EH (cell line): Measurements from ENCODE around the gene SPNS2.

ENCODE experiments used
- DNase-seq: peaks from one replicate; pipeline ENCODE4 v3.0.0-alpha.2; 2015; ENCODE audit warnings: low read depth

The SPNS2 gene

DNA sequence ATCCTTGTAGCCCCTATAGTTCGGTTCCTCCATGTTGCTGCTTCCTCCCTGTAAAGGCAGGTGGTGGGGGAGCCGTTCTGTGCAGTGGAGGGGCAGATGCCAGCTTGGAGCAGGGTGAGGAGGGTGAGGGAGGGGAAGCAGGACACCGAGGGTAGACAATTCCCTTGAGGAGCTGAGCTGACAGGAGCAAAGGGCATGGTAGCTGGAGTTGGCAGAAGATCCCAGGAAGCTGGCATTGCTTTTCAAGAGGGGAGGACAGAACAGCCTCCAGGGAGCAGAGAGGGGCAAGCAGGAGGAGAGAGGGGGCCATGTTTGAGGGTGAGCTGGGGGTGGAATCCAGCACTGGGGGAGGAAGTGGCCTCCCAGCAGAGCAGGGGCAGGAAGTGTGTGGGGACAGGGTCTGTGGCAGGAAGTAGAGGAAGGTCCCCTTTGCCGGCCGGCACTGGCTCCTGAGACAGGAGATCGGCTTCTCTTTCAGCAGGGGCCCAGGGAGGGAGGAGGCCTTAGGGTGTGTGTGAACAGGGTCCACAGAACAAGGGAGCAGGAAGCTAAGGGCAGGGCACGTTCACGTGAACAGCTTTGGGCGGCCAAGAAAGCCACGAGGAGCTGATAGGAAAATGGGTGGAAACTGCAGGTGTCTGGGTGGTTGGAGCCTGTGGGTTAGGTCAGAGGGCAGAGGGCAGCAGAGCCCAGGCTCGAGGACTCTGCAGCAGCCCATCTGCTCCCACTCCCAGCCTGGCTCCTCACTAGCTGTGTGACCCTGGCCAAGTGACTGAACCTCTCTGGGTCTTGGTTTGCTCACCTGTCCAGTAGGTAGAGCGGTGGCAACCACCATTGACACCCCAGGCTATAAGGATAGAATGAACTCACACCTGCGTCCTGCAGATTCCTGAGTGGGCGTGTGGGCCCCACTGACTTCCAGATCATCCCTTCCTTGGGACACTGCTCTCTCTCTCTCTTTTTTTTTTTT, 17.5 kb upstream of the SPNS2 start:
- no peak for DNase-seq

DNA sequence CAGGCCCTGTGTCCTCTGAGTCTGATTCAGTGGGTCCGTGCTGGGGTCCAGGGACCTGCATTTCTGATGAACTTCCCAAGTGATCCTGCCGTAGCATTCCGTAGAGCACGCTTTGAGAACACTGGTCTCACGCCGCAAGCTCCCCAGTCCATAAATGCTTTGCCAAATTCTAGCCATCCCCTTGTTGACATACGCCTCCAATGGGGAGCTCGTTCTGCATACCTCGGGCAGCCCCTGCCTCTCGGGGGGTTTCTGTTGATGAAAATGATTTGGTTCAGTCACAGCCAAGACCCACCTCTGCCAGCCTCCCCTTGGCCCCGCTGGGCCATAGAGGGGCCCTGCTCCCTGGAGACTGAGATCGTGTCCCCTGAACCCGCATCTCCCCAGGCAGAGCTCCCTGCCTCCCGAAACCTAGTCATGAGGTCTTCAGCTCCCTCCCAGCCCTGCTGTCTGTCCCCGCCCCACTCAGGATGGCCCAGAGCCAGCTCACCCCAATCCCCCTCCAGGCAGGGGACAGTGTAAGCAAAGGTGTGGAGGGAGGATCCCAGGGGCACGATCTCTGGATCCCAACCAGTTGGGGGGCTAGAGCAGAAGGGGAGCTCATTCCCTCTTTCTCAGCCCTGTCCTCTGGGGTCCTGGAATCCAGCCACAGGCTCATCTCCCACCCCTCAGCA, 16.2 kb upstream of the SPNS2 start:
- no peak for DNase-seq

- DNase-seq: no peak
These were observed 15.5 kb upstream of the SPNS2 start for GRCh38 chr17:4483012-4483840.

DNA sequence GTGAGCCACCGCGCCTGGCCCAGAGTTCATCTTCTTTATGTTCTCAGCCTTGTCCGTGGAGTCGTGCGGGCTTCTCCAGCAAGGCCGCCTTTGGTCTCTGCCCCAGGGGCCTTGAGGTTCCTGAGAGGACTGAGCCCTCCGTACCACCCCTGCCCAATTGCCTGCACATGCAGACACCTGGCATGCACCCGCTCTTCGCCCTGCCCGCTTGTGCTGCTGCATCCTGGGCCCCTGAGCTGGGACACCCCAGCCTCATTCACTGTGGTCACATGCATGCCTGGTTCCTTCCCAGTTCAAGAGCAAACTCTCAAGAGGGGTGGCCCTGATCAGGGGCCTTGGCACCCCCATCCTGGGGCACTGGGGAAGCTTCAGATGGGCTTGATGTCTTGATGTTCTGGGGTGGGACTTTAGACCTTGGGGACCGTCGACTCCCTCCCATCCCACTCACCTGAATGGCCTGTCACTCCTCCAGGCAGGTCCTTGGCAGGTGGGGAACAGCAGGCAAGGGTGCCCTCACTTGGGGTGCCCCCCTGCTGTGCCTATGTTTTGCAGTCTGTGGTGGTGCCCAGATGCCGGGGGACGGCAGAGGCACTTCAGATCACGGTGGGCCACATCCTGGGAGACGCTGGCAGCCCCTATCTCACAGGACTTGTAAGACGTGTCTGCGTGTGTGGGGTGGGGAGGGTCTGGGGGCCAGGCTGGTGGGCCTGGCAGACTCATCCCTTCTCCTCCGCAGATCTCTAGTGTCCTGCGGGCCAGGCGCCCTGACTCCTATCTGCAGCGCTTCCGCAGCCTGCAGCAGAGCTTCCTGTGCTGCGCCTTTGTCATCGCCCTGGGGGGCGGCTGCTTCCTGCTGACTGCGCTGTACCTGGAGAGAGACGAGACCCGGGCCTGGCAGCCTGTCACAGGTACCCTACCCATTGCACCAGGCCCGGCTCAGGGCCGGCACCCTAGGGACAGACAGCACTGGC, 12.7 kb upstream of the SPNS2 start:
- DNase-seq: no peak

DNA sequence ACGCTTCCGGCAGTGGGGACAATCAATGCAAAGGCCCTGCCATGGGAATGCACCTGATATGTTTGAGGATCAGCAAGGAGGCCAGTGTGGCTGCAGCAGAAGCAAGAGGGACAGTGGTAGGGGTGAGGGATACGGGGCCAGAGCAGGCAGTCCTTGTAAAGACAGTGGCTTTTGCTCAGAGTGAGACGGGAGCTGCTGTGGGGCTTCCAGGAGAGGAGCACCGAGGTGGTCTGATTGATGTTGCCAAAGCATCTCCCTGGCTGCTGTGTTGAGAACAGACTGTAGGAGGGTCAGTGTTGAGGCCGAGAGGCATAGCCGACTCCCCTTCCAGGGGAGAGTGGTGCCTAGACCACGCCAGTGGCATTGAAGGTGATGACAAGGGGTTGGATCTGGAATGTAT, 11.4 kb upstream of the SPNS2 start:
- no peak for DNase-seq

DNA sequence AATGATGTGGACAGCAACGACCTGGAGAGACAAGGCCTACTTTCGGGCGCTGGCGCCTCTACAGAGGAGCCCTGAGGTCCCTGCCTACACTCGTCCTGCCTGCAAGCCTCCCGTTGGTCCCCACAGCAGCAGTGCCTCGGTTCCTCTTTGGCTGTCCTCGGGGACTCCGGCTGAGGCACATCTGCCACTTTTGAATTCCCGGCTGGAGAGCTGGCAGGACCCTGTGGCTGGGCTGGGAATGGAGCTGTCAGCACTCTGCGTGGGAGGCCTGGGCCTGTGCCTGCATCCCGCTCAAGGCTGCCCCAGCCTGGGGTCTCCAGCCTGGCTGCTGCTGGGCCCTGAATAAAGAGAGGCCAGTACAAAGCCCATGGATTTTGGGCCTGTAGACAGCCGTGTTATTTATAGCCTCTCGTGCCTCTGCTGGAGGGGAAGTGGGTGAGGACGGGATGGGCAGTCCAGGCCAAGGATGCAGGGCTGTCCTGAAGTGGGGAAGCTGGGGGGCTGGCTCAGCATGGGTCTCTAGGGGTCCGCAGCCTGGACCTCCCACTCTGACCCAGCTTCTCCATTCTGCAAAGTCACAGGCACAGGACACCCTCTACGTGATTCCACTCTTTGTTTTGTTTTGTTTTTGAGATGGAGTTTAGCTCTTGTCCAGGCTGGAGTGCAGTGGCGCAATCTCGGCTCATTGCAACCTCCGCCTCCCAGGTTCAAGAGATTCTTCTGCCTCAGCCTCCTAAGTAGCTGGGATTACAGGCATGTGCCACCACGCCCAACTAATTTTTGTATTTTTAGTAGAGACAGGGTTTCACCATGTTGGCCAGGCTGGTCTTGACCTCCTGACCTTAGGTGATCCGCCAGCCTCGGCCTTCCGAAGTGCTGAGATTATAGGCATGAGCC, 10.6 kb upstream of the SPNS2 start:
- DNase-seq: no peak

DNA sequence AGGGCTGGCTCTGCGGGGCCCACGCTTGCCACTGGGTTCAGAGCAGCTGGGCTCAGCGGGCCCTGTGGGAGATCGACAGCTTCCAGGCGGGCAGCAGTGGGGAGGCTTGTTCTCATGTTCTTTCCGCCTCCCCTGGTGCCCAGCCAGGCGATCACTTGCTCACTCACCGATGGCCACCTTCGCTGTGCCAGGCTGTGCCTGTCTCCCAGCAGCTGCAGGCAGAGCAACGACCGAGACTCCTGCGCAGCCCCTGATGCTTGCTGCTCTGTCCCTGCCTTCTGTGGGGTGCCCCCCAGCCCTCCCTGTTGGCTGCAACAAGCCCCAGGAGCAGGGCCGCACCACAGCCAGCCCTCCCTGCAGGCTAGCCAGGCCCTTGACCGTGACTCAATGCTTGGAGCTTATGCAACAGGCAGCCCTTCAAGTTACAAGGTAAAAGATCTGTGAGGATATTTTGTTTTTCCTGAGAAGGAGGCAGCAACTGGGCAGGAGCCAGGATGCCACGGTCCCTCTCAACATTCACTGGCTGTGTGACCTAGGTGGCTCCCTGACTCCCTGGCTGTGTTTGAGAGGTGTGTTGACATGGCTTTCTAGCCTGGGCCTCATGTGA, 9.6 kb upstream of the SPNS2 start:
- no peak for DNase-seq

GRCh38 chr17:4490109-4490591, 8.5 kb upstream of the SPNS2 start:
- DNase-seq: no peak

DNA sequence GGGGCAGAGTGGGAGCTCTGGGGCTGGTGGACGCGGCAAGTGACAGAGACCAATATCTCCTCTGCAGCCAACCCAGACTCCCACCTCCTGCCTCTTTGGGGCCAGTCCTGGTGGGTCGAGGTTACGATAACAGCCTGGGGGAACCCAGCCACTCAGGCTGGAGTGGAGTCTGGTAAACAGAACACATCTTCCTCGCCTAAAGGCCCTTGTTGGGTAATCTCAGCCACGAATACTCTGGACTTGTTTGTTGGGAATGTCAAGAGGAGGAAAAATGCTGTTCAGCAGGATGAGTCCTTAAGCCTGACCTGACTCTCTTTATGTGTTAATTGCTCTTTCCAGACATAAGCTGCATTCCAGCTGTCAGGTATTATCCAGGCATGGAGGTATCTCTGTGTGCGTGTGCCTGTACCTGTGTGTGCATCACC, 8.0 kb upstream of the SPNS2 start:
- no peak for DNase-seq

DNA sequence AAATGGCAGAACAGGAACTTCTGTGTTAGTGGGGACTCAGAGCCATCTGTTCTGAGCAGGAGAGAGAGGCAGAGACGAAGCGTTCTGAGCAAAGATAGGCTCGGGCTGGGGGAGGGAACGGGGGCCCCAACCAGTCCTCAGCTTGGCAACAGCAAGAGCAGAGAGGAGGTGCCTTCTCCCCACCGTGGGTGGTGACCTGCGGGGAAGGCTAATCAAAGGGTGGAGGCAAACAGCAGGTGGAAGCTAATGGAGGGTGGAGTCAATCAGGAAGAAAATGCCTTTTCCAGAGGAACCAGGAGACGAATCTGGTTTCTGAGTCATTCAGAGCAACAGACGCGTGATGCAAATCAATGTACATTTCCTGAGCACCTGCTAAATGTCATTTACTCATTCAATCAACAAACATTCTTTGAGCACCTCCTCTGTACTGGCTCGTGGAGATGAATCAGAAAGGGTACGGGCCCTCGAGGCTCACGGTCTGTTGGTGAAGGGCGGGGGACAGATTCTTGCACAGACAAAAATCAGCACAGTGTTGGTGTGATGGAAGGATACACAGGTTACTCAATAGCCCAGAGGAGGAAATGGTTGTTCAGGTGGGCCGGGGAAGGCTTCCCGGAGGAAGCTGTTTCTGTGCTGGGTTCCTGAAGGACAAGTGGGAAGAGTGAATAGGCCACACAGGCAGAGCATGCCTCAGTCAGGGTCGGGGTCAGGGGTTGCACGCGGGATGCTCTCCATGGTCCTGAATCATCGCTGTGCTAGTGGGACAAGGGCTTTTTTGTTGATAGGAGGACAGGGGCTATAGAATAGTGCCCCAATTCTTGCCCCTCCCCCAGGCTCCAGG, 5.7 kb upstream of the SPNS2 start:
- peak; percentile 53 for DNase-seq

- peak; percentile 49 for DNase-seq
These were observed 1.4 kb upstream of the SPNS2 start for GRCh38 chr17:4497101-4497824.

GRCh38 chr17:4499431-4500190, 930 bp downstream of the SPNS2 start:
- DNase-seq: no peak

DNA sequence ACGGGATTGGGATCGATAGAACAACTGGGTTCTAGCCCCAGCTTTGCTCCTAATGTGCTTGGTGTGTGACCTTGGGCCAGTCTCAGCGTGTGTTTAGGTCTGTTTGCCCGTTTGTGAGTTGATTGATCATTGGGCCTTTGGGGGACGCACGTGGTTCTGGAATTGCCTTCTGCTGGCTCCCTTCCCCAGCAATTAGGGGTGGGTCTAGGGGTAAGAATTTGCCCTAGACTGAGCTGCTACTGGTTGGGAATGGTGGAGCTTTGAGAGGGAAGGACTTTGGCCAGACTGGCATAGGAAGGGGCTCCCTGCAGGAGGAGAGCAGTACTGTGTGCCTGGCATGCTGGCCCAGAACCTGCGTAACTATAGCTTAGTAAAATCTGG, 1.5 kb downstream of the SPNS2 start:
- DNase-seq: no peak

GRCh38 chr17:4501295-4501949, 2.7 kb downstream of the SPNS2 start:
- DNase-seq: no peak

DNA sequence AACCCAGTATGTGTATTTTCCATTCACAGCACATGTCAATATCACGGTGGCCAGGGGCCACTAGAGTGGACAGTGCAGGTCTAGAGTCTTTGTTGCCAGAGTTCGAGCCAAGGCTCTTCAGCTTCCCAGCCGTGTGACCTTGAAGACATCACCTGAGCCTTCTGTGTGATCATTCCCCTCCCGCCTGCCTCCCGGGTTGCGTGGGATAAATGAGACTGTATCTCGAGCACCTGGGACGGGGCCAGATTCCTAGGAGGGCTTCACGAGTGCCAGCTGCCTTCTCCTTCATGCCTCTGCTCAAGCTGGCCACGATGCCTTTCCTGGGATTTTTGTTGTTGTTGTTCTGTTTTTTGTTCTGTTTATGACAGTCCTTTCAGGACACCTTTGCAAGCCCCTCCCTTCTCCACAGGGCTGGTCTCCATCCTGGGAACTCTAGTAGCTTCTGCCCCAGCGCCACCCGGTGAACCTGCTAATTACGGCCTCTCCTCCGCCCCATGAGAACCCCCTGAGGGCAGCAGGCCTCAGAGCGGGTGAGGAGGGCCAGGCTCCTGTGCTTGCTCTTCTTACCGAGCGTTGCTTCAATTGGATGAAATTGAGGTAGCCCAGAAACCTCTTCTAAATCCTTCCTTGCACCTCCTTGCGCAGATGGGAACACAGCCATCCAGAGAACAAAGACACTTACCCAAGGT, 3.9 kb downstream of the SPNS2 start:
- DNase-seq: no peak
